ENCODE data around the gene TDRD10.

TDRD10 gene

DNA sequence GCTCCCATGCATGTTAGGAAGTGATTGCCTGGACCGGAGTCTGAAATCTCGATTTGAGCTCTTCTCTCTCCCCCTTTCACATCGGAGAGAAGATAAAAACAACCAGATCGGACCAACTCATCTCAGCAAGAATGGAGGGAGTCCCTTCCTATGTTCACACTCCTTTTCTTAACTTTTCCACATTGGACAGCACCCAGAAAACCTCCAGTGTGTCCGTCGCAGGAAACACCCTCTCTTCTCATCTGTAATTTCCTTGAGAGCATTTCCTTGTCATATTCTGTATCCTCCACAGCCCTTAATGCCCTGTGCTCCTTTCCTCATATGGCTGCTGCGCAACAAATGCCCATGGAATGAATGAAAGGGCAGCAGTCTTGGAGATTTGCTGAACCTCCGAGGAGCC lies 1.5 kb upstream of the TDRD10 start:
- no peak for DNase-seq
- Histone ChIP-seq H3K9me3 (replicated peaks; ENCODE audit: insufficient read depth, low read length) (no peaks in the 10 kb centered on the region), H3F3A (ENCODE audit: insufficient read depth, low read length) (peaks cover 11% of the 10 kb centered on the region; the same call in 1 of the 2 replicates), H3K4me2 (ENCODE audit: low read depth, low read length) (no peak overlapping the region), H3K4me1 (ENCODE audit: low read length) (peaks cover 11% of the 10 kb centered on the region), H4K20me1 (ENCODE audit: insufficient read depth, low read length) (no peaks in the 10 kb centered on the region), H3K27me3 (replicated peaks; ENCODE audit: insufficient read depth, low read length) (peaks cover 12% of the 10 kb centered on the region; the same call in 1 of the 2 replicates), H2AFZ (ENCODE audit: low read length) (no peak overlapping the region), H3K79me2 (ENCODE audit: low read length) (no peaks in the 10 kb centered on the region), H3K36me3 (replicated peaks; ENCODE audit: insufficient read depth, low read length) (no peaks in the 10 kb centered on the region), H3K9me2 (replicated peaks; ENCODE audit: insufficient read depth, low read length) (no peaks in the 10 kb centered on the region), H3K27ac (ENCODE audit: low read length) (no peak overlapping the region), H3K9ac (ENCODE audit: low read length) (no peak overlapping the region), H3K4me3 (ENCODE audit: low read length) (no peak overlapping the region)
- TF ChIP-seq CTCF (IDR thresholded peaks at IDR 0.05; ENCODE audit: low read length) = no peak

- Histone ChIP-seq H3K27ac (ENCODE audit: low read length) (no peak overlapping the region), H3K9ac (ENCODE audit: low read length) (no peak overlapping the region), H3K4me1 (ENCODE audit: low read length) (peaks cover 7% of the 10 kb centered on the region), H4K20me1 (ENCODE audit: insufficient read depth, low read length) (no peaks in the 10 kb centered on the region), H3F3A (ENCODE audit: insufficient read depth, low read length) (peaks cover 9% of the 10 kb centered on the region; the same call in 1 of the 2 replicates), H3K27me3 (replicated peaks; ENCODE audit: insufficient read depth, low read length) (peaks cover 12% of the 10 kb centered on the region; the same call in 1 of the 2 replicates), H2AFZ (ENCODE audit: low read length) (no peak overlapping the region), H3K79me2 (ENCODE audit: low read length) (no peaks in the 10 kb centered on the region), H3K36me3 (replicated peaks; ENCODE audit: insufficient read depth, low read length) (no peaks in the 10 kb centered on the region), H3K9me3 (replicated peaks; ENCODE audit: insufficient read depth, low read length) (no peaks in the 10 kb centered on the region), H3K9me2 (replicated peaks; ENCODE audit: insufficient read depth, low read length) (no peaks in the 10 kb centered on the region), H3K4me2 (ENCODE audit: low read depth, low read length) (no peak overlapping the region), H3K4me3 (ENCODE audit: low read length) (no peak overlapping the region)
- DNase-seq = no peak
- TF ChIP-seq EZH2 (optimal IDR thresholded peaks at IDR 0.05; ENCODE audit: low read depth, low read length) = no peak
- TF ChIP-seq CTCF (IDR thresholded peaks at IDR 0.05; ENCODE audit: low read length) = no peak
- no peak for TF ChIP-seq EZH2phosphoT487 (IDR thresholded peaks at IDR 0.05; ENCODE audit: low read length)
Measured at GRCh38 chr1:154501423-154502065, 475 bp upstream of the TDRD10 start.

GRCh38 chr1:154502744-154503115 lies 711 bp downstream of the TDRD10 start:
- Histone ChIP-seq H3F3A (ENCODE audit: insufficient read depth, low read length) (no peaks in the 10 kb centered on the region), H3K27ac (ENCODE audit: low read length) (no peak overlapping the region), H3K36me3 (replicated peaks; ENCODE audit: insufficient read depth, low read length) (no peaks in the 10 kb centered on the region), H3K27me3 (replicated peaks; ENCODE audit: insufficient read depth, low read length) (peaks cover 12% of the 10 kb centered on the region; the same call in 1 of the 2 replicates), H3K9me3 (replicated peaks; ENCODE audit: insufficient read depth, low read length) (no peaks in the 10 kb centered on the region), H3K4me2 (ENCODE audit: low read depth, low read length) (no peak overlapping the region), H3K4me3 (ENCODE audit: low read length) (no peak overlapping the region), H3K79me2 (ENCODE audit: low read length) (no peaks in the 10 kb centered on the region), H3K9ac (ENCODE audit: low read length) (no peak overlapping the region), H3K9me2 (replicated peaks; ENCODE audit: insufficient read depth, low read length) (no peaks in the 10 kb centered on the region), H3K4me1 (ENCODE audit: low read length) (no peaks in the 10 kb centered on the region), H2AFZ (ENCODE audit: low read length) (no peak overlapping the region), H4K20me1 (ENCODE audit: insufficient read depth, low read length) (no peaks in the 10 kb centered on the region)
- no peak for DNase-seq
- TF ChIP-seq EZH2phosphoT487 (IDR thresholded peaks at IDR 0.05; ENCODE audit: low read length) (no peak), EZH2 (optimal IDR thresholded peaks at IDR 0.05; ENCODE audit: low read depth, low read length) (no peak), CTCF (IDR thresholded peaks at IDR 0.05; ENCODE audit: low read length) (no peak)

All from MM.1S (cell line).